ENCODE results near the gene SOCS6.
"Not testable (repeated sequence)": the region's sequence is repeated elsewhere in the genome, so short reads cannot be mapped to it uniquely, and the experiment has no call there.

The SOCS6 gene

DNA sequence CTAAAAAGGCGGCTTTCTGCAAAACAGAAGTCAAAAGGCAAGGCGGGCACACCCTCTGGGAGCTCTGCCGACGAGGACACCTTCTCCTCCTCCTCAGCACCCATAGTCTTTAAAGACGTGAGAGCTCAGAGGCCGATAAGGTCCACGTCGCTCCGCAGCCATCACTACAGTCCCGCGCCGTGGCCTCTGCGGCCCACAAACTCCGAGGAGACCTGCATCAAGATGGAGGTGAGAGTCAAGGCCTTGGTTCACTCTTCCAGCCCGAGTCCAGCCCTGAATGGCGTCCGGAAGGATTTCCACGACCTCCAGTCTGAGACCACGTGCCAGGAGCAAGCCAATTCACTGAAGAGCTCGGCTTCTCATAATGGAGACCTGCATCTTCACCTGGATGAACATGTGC, 36.1 kb downstream of the SOCS6 start:
- DNase-seq: no peak

- no peak for DNase-seq
Observed at GRCh38 chr18:70326255-70326654, 37.4 kb downstream of the SOCS6 start.

- no peak for DNase-seq
Observed at GRCh38 chr18:70328169-70328568, 39.3 kb downstream of the SOCS6 start.

DNA sequence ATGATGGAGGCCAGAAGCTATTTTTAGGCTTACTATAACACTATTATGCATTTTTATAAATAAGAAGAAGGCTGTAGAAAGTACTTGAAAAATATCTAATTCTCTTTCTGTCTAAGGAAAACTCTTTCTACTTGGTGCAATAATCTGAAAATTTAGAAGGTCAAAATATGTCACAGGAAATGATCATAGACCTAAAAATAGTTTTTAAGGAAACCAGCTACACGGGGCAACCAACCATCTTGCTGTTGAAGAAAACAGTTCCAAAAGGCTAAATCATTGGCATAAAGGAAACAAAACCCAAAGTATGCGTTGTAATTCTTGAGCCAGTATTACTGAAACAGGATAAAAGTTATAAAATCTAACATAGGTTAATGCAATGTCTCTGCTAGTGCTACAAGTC, 40.2 kb downstream of the SOCS6 start:
- peak; percentile 51 for DNase-seq

DNA sequence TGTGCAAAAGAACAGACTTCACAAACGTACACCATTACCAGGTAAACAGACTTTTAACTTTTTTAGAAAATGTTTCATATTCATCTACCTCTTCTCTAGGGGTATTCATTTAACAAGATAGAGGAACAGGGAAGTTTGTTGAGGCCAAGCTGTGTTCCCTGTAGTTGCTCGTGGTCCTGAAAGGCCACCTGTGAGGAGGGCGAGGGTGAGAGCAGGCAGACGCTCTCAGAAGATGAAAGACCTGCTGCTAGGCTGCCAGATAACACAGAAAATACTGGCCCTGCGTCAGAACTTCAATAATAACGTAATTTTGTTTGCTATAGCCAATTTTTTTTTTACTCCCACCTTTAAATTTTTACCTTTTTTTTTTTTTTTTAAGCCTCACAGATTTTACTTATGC, 42.0 kb downstream of the SOCS6 start:
- no peak for DNase-seq

DNA sequence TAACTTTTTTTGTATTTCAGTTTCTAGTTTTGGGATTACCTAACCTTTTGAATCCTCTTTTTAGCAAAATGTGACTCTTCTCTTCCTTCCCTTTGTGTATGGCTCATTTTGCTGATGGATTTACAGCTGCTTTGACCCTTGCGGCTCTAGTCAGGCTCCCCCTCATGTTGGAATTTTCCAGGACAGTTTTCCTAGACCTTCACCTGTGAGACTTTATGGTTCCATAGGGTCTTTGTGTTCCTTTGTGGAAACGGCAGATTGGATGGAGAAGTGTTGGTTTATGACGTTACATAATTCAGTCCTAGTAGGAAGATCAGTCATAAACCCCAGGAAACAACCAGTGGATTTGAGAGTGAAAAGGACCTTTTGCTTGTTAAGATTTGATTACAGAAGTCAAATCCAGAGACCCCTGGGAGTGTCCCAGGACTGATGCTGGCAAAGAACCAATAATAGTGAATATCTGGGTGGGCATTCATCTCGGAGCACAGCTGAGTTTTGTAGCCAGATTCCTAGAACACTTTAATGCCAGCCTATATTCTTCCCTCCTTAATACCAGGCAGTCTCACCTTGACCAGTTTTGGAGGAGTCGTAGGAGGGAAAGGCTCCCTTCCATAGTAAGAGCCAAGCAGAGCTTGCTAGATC, 42.7 kb downstream of the SOCS6 start:
- DNase-seq: no peak

DNA sequence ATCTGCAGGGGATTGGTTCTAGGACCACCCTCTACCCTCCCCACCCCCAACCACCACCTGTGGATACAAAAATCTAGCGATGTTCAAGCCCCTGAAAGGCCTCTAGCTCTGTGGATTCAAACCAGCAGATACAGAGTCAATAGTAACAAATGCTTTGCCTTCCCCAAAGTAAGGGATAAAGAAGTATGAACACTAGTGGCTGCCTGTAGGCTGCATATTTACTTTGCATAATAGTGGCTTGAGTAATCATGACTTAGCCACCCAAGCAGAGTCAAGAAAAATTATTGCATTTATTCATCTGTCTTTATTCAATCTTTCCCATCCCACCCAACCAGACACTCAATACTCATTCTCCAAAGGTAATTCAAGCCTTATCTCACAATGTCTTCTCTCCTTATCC, 43.8 kb downstream of the SOCS6 start:
- peak; percentile 69 for DNase-seq

GRCh38 chr18:70333316-70333715, 44.5 kb downstream of the SOCS6 start:
- no peak for DNase-seq

DNA sequence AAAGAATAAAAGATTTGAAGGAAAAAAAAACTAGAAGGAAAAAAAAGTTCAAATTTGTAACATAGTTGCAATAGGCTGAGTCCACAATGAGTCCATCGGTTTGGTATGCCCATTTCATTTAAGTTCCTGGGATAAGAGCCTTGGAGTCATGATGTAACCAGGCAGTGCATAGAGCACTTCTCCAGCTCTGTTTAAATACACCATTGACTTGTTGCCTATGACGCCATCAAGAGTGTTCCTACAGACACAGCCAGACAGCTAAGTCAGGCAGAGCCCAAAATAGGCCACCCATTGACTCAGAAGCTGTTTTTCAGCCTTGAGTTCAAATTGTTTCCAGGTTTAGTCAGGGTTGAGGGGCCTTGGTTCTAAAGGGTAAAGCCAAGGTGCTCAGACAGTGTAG, 44.9 kb downstream of the SOCS6 start:
- peak; percentile 99 for DNase-seq

DNA sequence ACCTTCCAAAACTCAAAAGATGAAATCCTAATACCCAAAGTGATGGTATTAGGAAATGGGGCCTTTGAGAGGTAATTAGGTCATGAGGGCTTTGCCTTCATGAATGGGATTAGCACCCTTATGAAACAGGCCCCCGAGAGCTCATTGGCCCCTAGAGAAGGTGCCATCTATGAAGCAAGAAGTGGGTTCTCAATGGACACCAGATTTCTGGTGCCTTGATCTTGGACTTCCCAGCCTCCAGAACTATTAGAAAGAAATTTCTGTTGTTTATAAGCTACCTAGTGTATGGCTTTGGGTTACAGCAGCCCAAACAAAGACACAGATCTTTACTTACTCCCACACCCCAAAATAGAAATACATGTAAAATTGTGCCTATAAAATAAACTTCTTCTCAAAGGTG, 45.4 kb downstream of the SOCS6 start:
- DNase-seq: no peak

- DNase-seq: peak; percentile 17
Observed at GRCh38 chr18:70334728-70335329, 46.0 kb downstream of the SOCS6 start.

DNA sequence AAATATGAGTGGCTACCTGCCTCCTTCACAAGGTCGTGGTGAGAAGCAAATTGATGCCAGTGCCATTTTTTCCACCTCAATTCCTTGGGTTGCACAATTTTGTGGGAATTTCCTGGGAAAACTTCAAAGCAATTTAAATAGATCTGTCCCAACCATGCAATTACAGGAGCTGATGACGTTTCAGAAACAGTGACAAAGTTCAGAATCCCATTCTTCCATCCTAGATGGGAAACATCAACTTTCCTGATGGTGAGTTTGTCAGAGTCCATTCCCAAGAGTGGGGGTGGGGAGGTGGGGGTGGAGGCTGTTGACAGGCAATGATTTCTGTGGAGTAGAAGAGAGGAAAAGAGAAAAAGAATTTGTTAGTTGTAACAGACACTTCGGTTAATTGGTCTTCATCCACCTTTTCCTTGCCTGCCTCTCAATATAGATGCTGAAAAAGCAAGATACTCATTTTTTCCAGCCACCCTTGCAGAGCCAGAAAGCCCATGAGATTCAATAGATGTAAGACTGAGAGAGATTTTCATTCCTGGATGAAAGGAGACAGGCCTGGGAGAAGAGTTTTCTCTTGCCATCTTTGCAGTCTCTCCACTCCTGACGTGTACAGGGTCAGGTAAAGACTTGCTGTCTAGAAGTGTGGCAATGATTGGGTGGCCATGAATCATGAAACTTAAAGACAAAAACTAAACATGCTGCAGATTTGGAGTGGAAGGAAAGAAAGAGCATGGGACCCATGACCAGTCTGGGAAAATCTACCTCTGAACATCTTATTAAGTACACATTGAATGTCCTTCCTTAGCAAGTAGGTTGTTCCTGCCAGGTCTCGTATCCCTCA, 47.3 kb downstream of the SOCS6 start:
- no peak for DNase-seq

DNA sequence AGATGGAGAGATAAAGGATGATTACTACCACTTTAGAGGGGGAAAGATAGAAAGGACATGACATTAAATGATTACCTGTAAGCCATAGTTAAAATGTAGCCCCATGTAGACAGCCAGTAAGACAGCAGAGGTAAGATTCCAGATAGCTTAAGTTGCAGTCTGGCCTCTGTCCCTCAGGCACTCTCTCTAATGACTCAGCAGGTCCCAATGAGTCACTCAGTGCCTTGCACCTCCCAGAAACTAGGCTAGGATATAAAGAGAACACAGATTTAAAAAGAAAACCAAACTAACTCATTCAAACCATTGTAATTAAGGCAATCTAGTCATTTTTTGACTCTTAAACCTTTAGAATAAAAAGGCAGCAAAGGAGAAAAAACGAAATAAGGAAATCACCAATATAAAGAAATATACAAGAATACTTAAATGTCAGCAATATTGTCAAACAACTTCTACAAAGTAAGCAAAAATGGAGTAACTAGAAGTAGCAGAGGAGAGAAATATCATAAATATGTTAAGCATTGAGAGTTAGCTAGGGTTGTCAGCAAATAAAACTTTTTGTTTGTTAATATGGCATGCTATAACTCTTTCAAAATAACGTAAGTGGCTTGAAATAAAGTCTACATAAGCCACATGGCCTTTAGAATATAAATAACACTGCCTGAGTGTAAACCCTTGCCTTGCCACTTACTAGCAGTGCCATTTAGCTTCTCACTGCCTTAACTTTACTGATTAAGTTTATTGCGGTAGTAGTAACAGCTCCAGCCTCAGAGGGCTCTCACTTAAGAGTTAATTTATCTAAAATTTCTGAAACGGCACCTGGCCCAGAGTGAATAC, 48.5 kb downstream of the SOCS6 start:
- DNase-seq: peak; percentile 92

DNA sequence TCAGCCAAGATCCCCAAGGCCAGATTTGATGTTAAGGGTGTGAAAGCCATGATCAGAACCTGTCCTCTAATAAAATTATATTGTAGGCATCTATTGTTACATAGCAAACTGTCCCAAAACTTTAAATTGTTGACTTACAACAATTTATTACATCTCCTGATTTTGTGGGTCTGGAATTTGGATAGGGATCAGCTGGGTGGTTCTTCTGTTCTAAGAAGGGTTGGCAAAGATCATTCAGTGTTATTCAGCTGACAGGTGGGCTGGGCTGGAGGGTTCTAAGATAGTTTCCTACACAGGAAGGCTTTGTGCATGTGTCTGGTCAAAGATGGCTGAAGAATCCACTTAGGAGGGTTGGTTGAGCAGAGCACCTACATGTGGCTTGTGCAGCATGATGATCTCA, 50.0 kb downstream of the SOCS6 start:
- DNase-seq: no peak

DNA sequence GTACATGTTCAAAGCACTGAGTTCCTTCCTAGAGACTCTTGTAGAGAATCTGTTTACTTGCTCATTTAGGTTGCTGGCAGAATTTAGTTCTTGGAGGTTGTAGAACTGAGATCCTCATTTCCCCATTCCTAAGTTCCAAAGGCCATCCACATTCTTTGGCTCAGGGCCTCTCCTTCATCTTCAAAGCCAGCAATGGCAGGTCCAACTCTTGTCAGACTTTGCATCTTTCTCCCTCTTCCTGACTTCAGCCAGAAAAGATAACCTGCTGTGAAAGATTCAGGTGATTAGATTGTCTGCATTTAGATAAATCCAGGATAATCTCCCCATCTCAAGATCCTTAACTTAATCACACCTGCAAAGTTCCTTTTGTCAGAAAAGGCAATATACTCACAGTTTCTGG, 51.1 kb downstream of the SOCS6 start:
- no peak for DNase-seq

DNA sequence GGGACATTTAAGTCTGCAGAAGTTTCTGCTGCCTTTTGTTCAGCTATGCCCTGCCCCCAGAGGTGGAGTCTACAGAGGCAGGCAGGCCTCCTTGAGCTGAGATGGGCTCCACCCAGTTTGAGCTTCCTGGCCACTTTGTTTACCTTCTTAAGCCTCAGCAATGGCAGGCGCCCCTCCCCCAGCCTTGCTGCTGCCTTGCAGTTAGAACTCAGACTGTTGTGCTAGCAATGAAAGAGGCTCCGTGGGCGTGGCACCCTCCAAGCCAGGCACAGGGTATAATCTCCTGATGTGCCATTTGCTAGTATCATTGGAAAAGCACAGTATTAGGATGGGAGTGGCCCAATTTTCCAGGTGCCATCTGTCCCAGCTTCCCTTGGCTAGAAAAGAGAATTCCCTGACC, 59.6 kb downstream of the SOCS6 start:
- DNase-seq: not testable (repeated sequence)

- DNase-seq: no peak
Observed at GRCh38 chr18:70349316-70349715, 60.5 kb downstream of the SOCS6 start.

DNA sequence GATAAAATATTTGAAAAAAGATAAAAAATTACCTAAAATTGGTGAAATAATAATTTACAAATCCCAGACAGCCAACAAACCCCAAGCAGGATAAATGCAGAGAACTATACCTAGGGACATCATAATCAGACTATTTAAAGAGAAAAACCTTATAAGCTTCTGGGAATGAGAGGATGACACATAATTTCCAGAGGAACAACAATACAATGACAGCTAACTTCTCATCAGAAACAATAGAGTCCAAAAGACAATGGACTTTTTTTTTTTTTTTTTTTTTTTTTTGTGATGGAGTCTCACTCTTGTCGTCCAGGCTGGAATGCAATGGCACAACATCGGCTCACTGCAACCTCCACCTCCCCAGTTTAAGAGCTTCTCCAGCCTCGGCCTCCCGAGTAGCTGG, 65.2 kb downstream of the SOCS6 start:
- DNase-seq: no peak

GRCh38 chr18:70354771-70355170, 65.9 kb downstream of the SOCS6 start:
- DNase-seq: no peak

DNA sequence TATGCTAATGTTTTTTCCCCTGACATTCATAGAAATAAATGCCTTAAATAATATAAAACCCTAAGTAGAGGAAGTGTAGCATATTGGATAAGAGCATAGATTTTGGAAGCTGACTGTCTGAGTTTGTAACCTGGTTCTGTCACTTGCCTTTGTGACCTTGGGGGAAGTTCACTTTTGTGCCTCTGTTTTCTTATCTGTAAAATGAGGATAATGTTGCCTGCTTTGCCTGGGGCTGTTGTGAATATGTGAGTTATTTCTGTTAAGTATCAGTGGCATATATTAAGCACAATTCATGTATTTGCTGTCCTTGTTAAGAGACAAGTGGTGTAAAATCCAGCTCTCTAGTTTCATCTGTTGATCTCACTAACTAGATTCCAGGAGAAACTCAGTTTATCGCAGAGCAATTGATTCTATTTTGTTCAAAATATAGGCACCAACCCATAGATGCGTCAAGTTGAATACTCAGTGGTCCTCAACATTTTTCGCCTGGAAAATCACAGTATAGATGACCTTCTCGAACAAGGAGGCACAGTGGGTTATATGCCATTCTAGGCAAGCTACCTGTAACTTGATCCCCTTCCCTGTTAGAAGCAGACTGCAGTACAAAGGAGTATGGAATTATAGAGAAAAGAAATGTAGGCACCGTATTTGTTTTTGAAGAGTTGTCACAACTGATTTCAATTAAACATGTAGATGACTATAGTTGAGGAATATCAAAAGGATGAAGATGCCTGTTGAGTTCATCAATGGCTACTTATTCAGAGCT, 67.0 kb downstream of the SOCS6 start:
- DNase-seq: no peak

DNA sequence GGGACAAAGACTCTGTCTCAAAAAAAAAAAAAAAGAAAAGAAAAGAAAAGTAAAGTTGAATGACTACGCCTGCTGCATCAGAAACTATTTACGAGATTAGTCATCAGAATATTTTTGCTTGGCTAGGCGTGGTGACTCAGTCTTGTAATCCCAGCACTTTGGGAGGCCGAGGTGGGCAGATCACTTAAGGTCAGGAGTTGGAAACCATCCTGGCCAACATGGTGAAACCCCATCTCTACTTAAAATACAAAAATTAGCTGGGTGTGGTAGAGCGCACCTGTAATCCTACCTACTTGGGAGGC, 69.2 kb downstream of the SOCS6 start:
- peak; percentile 95 for DNase-seq

- no peak for DNase-seq
Observed at GRCh38 chr18:70359071-70359470, 70.2 kb downstream of the SOCS6 start.
